ENCODE data around the gene DOK6.

Gene DOK6

DNA sequence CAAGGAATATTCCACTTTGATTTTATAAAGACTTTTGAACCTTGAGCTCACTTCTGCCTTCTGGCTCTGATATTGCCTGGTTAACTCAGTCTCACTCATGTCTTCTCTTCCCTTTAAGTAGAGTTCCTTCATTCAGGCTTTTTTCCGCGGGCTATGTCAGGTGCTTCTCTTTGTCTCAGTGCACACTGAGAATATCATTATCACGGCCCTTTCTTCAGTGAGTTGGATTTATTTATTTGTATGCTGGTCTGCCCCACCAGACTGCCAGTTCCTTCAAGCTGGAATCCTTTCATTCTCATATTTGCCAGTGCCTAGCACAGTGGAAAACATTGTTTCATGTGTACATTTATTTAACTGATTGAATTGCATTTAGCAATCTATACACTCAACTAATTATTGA lies 136.5 kb downstream of the DOK6 start:
- Histone ChIP-seq H2BK12ac (ENCODE audit: low read length in 2 of 2) (no peak overlapping the region), H3K14ac (ENCODE audit: low read length in 2 of 2) (no peak overlapping the region), H3K4me3 (ENCODE audit: insufficient read depth in 1 of 2, low read depth in 1 of 2, low read length in 2 of 2) (no peak overlapping the region), H3K36me3 (ENCODE audit: control insufficient read depth in 1 of 2, insufficient read depth in 2 of 2, low read depth in 1 of 2, low read length in 2 of 2) (no peaks in the 10 kb centered on the region), H3K4ac (ENCODE audit: low read depth in 1 of 2, low read length in 2 of 2) (no peak overlapping the region), H3K27me3 (ENCODE audit: control insufficient read depth in 1 of 2, insufficient read depth in 1 of 2, low read length in 2 of 2) (no peaks in the 10 kb centered on the region), H3K9ac (ENCODE audit: low read length) (no peak overlapping the region), H2AK5ac (ENCODE audit: low read length, severe bottlenecking) (no peak overlapping the region), H3K9me3 (ENCODE audit: control insufficient read depth, low read length) (no peaks in the 10 kb centered on the region), H2BK5ac (ENCODE audit: low read depth, low read length, poor library complexity, severe bottlenecking) (no peak overlapping the region), H4K91ac (ENCODE audit: low read length) (no peak overlapping the region), H3K79me1 (replicated peaks; ENCODE audit: low read length, poor library complexity, severe bottlenecking) (no peaks in the 10 kb centered on the region), H2AFZ (ENCODE audit: low read depth, low read length) (no peak overlapping the region), H3K4me2 (ENCODE audit: low read length, poor library complexity, severe bottlenecking) (no peak overlapping the region), H3K4me1 (ENCODE audit: control insufficient read depth, insufficient read depth, low read depth, low read length) (no peaks in the 10 kb centered on the region), H2BK15ac (ENCODE audit: low read depth, poor library complexity, severe bottlenecking) (no peak overlapping the region), H4K8ac (ENCODE audit: low read length) (no peak overlapping the region), H2BK120ac (ENCODE audit: low read depth, low read length) (no peak overlapping the region), H3K23ac (ENCODE audit: low read length in 2 of 2) (no peak overlapping the region), H3K27ac (ENCODE audit: low read length, poor library complexity, severe bottlenecking) (no peak overlapping the region), H3K18ac (ENCODE audit: low read depth in 1 of 2, low read length in 2 of 2) (no peak overlapping the region)
- no peak for DNase-seq
- 96% methylated on average over 3 of the region's 3 CpGs for WGBS

GRCh38 chr18:69538849-69539248 lies 138.2 kb downstream of the DOK6 start:
- Histone ChIP-seq H3K4me1 (ENCODE audit: control insufficient read depth, insufficient read depth, low read depth, low read length) (no peaks in the 10 kb centered on the region), H3K14ac (ENCODE audit: low read length in 2 of 2) (no peak overlapping the region), H2BK120ac (ENCODE audit: low read depth, low read length) (no peak overlapping the region), H3K18ac (ENCODE audit: low read depth in 1 of 2, low read length in 2 of 2) (no peak overlapping the region), H4K8ac (ENCODE audit: low read length) (no peak overlapping the region), H3K4me3 (ENCODE audit: insufficient read depth in 1 of 2, low read depth in 1 of 2, low read length in 2 of 2) (no peak overlapping the region), H3K36me3 (ENCODE audit: control insufficient read depth in 1 of 2, insufficient read depth in 2 of 2, low read depth in 1 of 2, low read length in 2 of 2) (no peaks in the 10 kb centered on the region), H2BK5ac (ENCODE audit: low read depth, low read length, poor library complexity, severe bottlenecking) (no peak overlapping the region), H3K27ac (ENCODE audit: low read length, poor library complexity, severe bottlenecking) (no peak overlapping the region), H3K27me3 (ENCODE audit: control insufficient read depth in 1 of 2, insufficient read depth in 1 of 2, low read length in 2 of 2) (no peaks in the 10 kb centered on the region), H2AK5ac (ENCODE audit: low read length, severe bottlenecking) (no peak overlapping the region), H3K4me2 (ENCODE audit: low read length, poor library complexity, severe bottlenecking) (no peak overlapping the region), H2BK15ac (ENCODE audit: low read depth, poor library complexity, severe bottlenecking) (no peak overlapping the region), H2AFZ (ENCODE audit: low read depth, low read length) (no peak overlapping the region), H3K79me1 (replicated peaks; ENCODE audit: low read length, poor library complexity, severe bottlenecking) (no peaks in the 10 kb centered on the region), H2BK12ac (ENCODE audit: low read length in 2 of 2) (no peak overlapping the region), H3K9ac (ENCODE audit: low read length) (no peak overlapping the region), H3K4ac (ENCODE audit: low read depth in 1 of 2, low read length in 2 of 2) (no peak overlapping the region), H3K9me3 (ENCODE audit: control insufficient read depth, low read length) (no peaks in the 10 kb centered on the region), H3K23ac (ENCODE audit: low read length in 2 of 2) (no peak overlapping the region), H4K91ac (ENCODE audit: low read length) (no peak overlapping the region)
- no peak for DNase-seq
- WGBS = 56% methylated on average over 2 of the region's 3 CpGs

GRCh38 chr18:69539404-69539803 lies 138.7 kb downstream of the DOK6 start:
- DNase-seq = no peak
- Histone ChIP-seq H3K36me3 (ENCODE audit: control insufficient read depth in 1 of 2, insufficient read depth in 2 of 2, low read depth in 1 of 2, low read length in 2 of 2) (no peaks in the 10 kb centered on the region), H3K27me3 (ENCODE audit: control insufficient read depth in 1 of 2, insufficient read depth in 1 of 2, low read length in 2 of 2) (no peaks in the 10 kb centered on the region), H2BK12ac (ENCODE audit: low read length in 2 of 2) (no peak overlapping the region), H2AFZ (ENCODE audit: low read depth, low read length) (no peak overlapping the region), H3K4ac (ENCODE audit: low read depth in 1 of 2, low read length in 2 of 2) (no peak overlapping the region), H3K27ac (ENCODE audit: low read length, poor library complexity, severe bottlenecking) (no peak overlapping the region), H2BK15ac (ENCODE audit: low read depth, poor library complexity, severe bottlenecking) (no peak overlapping the region), H2BK5ac (ENCODE audit: low read depth, low read length, poor library complexity, severe bottlenecking) (no peak overlapping the region), H3K4me2 (ENCODE audit: low read length, poor library complexity, severe bottlenecking) (no peak overlapping the region), H4K8ac (ENCODE audit: low read length) (no peak overlapping the region), H3K18ac (ENCODE audit: low read depth in 1 of 2, low read length in 2 of 2) (no peak overlapping the region), H2BK120ac (ENCODE audit: low read depth, low read length) (no peak overlapping the region), H3K4me3 (ENCODE audit: insufficient read depth in 1 of 2, low read depth in 1 of 2, low read length in 2 of 2) (no peak overlapping the region), H3K9me3 (ENCODE audit: control insufficient read depth, low read length) (no peaks in the 10 kb centered on the region), H3K79me1 (replicated peaks; ENCODE audit: low read length, poor library complexity, severe bottlenecking) (no peaks in the 10 kb centered on the region), H3K23ac (ENCODE audit: low read length in 2 of 2) (no peak overlapping the region), H4K91ac (ENCODE audit: low read length) (no peak overlapping the region), H3K14ac (ENCODE audit: low read length in 2 of 2) (no peak overlapping the region), H3K9ac (ENCODE audit: low read length) (no peak overlapping the region), H3K4me1 (ENCODE audit: control insufficient read depth, insufficient read depth, low read depth, low read length) (no peaks in the 10 kb centered on the region), H2AK5ac (ENCODE audit: low read length, severe bottlenecking) (no peak overlapping the region)
- no CpG with 5 or more reads among the region's 2 CpGs for WGBS

GRCh38 chr18:69556228-69556627 lies 155.5 kb downstream of the DOK6 start:
- no peak overlapping the region for H2BK15ac ChIP-seq (ENCODE audit: low read depth, poor library complexity, severe bottlenecking)
- no peak overlapping the region for H2AK5ac ChIP-seq (ENCODE audit: low read length, severe bottlenecking)
- no peak overlapping the region for H3K9ac ChIP-seq (ENCODE audit: low read length)
- no peak overlapping the region for H3K4ac ChIP-seq (ENCODE audit: low read depth in 1 of 2, low read length in 2 of 2)
- no peak overlapping the region for H3K27ac ChIP-seq (ENCODE audit: low read length, poor library complexity, severe bottlenecking)
- no peak overlapping the region for H2AFZ ChIP-seq (ENCODE audit: low read depth, low read length)
- no peak overlapping the region for H2BK12ac ChIP-seq (ENCODE audit: low read length in 2 of 2)
- no peak overlapping the region for H2BK5ac ChIP-seq (ENCODE audit: low read depth, low read length, poor library complexity, severe bottlenecking)
- no peak overlapping the region for H3K4me3 ChIP-seq (ENCODE audit: insufficient read depth in 1 of 2, low read depth in 1 of 2, low read length in 2 of 2)
- H3K79me1 ChIP-seq (replicated peaks; ENCODE audit: low read length, poor library complexity, severe bottlenecking) = no peaks in the 10 kb centered on the region
- 89% methylated on average over 1 of the region's 3 CpGs for WGBS
- H3K18ac ChIP-seq (ENCODE audit: low read depth in 1 of 2, low read length in 2 of 2) = no peak overlapping the region
- no peaks in the 10 kb centered on the region for H3K27me3 ChIP-seq (ENCODE audit: control insufficient read depth in 1 of 2, insufficient read depth in 1 of 2, low read length in 2 of 2)
- H3K23ac ChIP-seq (ENCODE audit: low read length in 2 of 2) = no peak overlapping the region
- no peak overlapping the region for H4K8ac ChIP-seq (ENCODE audit: low read length)
- no peak overlapping the region for H2BK120ac ChIP-seq (ENCODE audit: low read depth, low read length)
- DNase-seq = no peak
- H3K4me2 ChIP-seq (ENCODE audit: low read length, poor library complexity, severe bottlenecking) = no peak overlapping the region
- H3K4me1 ChIP-seq (ENCODE audit: control insufficient read depth, insufficient read depth, low read depth, low read length) = no peaks in the 10 kb centered on the region
- H3K14ac ChIP-seq (ENCODE audit: low read length in 2 of 2) = no peak overlapping the region
- H4K91ac ChIP-seq (ENCODE audit: low read length) = no peak overlapping the region
- H3K36me3 ChIP-seq (ENCODE audit: control insufficient read depth in 1 of 2, insufficient read depth in 2 of 2, low read depth in 1 of 2, low read length in 2 of 2) = no peaks in the 10 kb centered on the region
- no peaks in the 10 kb centered on the region for H3K9me3 ChIP-seq (ENCODE audit: control insufficient read depth, low read length)
